SU-DHL-6 (cell line): ENCODE measurements around the gene GNAQ.

Experiments used
- CTCF ChIP-seq: fragments of 200-600 bp; sonication (generic); IDR thresholded peaks from one replicate; pipeline ENCODE4 v1.5.1; 2017; ENCODE audit warnings: antibody characterized with exemption, mild to moderate bottlenecking, low read length, moderate library complexity; ENCODE audit not compliant: insufficient read depth, poor library complexity, severe bottlenecking
- EZH2phosphoT487 ChIP-seq: fragments of 200-600 bp; sonication (generic), shearing (Covaris generic); conservative IDR thresholded peaks from 2 replicates; pipeline ENCODE4 v1.6.1; 2018; ENCODE audit warnings: mild to moderate bottlenecking, antibody characterized with exemption, low read length, moderate library complexity, mixed read lengths

DNA sequence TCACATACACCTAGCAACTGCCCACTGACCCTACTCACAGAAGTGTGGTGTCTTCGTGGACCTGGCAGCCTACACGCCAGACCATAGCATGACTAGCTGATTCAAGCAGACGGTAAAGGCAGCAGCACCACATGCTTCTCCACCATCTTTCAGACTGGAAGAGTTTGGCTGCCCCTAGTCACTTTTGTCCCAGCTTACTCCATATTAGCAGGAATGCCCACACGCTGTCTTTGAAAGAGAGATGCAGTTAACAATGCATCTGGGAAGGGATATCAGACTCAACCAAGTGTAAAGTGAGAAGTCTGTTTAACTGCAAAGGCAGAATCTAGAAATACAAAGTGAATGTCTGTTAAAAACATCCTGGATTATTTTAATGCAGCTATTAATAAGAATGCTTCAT is 206.2 kb downstream of the GNAQ start:
- TF ChIP-seq CTCF (no peak), EZH2phosphoT487 (no peak)
